ENCODE results near the gene CYSTM1. TPM values are rescaled to one million over a fixed set of nuclear protein-coding genes. Genes with fewer than 3 reads are reported as not detected.

The CYSTM1 gene
- total RNA-seq, 2 experiments from 2014 or later: 10.5 to 12.2 TPM

DNA sequence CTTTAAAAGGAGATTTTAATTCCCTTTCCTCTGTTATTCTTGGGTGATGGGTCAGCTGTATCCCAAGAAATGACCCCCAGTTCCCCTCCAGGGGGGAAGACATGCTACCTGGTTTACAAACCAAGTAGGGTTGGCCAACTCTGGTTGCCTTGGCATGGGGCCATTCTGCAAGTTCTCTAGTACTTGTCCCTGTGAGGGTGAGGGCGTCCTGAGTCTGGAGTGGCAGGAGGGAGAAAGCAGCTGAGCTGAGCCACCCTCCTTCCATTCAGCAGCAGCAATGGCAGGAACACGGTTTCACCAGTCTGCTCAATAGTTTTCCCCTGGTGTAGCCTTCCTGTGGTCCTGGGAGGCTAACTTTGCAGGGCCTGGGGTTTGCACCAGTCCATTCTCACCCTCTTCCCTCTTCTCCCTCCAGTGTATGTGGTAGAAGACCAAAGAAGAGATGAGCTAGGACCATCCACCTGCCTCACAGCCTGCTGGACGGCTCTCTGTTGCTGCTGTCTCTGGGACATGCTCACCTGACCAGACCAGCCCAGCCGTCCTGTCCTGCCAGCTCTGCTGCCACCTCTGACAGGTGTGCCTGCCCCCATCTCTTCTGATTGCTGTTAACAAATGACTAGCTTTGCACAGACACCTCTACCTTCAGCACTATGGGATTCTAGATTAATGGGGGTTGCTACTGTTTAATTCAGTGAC, 68.0 kb downstream of the CYSTM1 start:
- H3K27ac Mint-ChIP-seq: no peak overlapping the region
- no peak for ATAC-seq
- H3K4me1 Mint-ChIP-seq (ENCODE audit: low read depth): peaks cover 29% of the 10 kb centered on the region
- H3K36me3 Mint-ChIP-seq (ENCODE audit: low read depth): peaks cover 12% of the 10 kb centered on the region
- POLR2A ChIA-PET: interaction anchor here (1.1 to 3.9 kb wide), 2 partner anchors 103 to 111 kb away, joined by 3 to 16 read pairs; partner anchors contain the start of gene HBEGF
- CTCF ChIA-PET: interaction anchor here (0.5 to 28.9 kb wide), 14 partner anchors 13 to 392 kb away, joined by 3 to 796 read pairs (median 4); partner anchors contain the start of genes HBEGF, PFDN1 and SLC4A9
- no peak for DNase-seq
- H3K4me3 Mint-ChIP-seq: no peak overlapping the region
- no peaks in the 10 kb centered on the region for H3K27me3 Mint-ChIP-seq (ENCODE audit: low read depth)
- H3K9me3 Mint-ChIP-seq (ENCODE audit: insufficient read depth): no peaks in the 10 kb centered on the region

DNA sequence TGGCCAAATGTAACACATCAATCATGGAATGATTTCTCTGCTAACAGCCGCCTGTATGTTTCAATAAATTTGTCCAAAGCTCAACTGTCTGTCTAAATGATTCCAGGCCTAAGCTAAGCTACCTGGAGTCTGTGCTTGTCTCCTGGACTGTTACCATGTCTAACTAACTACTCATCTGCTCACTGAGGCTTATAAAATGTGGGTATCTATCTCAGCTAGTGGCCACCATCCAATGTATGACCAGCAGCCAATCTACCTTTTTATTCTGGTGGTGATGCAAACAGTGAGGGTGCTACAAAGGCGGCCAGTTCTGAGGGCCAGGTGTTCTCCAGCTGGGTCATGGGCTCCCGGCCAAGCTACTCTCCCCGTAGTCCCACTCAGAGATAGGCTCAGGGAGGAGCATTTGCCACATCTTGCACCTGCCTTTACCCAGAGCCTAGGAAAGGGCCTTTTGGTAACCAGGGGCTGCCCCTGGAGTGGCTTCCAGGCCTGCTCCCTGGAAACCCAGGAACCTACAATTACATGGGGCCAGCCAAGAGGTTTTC, 68.8 kb downstream of the CYSTM1 start:
- Mint-ChIP-seq H3K4me1 (ENCODE audit: low read depth) (peaks cover 32% of the 10 kb centered on the region), H3K27ac (no peak overlapping the region), H3K4me3 (no peak overlapping the region), H3K9me3 (ENCODE audit: insufficient read depth) (no peaks in the 10 kb centered on the region), H3K27me3 (ENCODE audit: low read depth) (no peaks in the 10 kb centered on the region), H3K36me3 (ENCODE audit: low read depth) (peaks cover 15% of the 10 kb centered on the region)
- POLR2A ChIA-PET: interaction anchor here (1.1 to 3.9 kb wide), 3 partner anchors 59 to 110 kb away, joined by 3 to 16 read pairs (median 10); partner anchors contain the start of genes HBEGF and PFDN1
- CTCF ChIA-PET: interaction anchor here (0.7 to 28.9 kb wide), 42 partner anchors 7 to 482 kb away, joined by 3 to 796 read pairs (median 5); partner anchors contain the start of genes ANKHD1, HBEGF, PFDN1 and SLC4A9
- ATAC-seq: no peak
- no peak for DNase-seq

DNA sequence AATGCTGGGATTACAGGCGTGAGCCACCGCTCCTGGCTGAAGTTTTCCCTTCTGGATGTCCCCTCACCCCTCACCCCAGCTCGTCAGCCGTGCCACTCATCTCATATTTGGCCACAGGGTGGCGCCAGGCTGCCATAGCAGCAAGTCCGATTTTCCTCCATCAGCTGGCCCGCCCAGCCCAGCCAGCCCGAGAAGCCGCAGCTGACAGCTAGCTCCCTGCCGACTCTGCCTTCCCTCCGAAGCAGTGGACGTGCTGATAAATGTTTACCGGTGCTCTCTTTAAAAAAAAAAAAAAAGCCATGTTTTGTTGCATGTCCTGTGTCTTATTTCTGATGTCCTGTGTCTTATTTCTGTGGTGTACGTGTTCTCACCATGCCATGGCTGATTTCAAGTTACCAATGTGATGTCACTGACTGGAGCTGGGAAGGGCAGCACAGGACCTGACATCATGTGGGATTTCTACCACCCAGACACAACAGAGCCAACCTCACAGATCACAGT, 69.6 kb downstream of the CYSTM1 start:
- peaks cover 17% of the 10 kb centered on the region for H3K36me3 Mint-ChIP-seq (ENCODE audit: low read depth)

DNA sequence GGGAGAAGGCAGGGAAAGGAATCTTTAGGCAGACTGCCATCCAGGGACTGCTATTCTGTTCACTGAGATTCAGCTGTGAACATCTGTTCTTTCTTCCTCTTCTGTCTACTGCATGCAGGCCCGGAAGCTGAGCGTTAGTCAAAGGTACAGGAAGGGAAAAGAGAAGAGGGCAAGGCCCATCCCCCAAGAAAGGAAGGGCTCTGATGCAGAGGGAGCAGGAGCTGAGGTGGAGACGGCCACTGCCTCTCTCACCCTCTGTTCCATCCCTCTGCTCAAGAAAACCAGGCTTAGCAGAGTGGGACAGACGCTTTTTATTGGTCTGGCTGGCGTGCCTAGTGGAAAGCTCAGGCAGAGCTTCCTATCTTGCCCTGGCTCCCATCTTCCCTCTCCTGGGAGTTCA, 70.4 kb downstream of the CYSTM1 start:
- POLR2A ChIA-PET: interaction anchor here (2.4 to 3.9 kb wide), 2 partner anchors 58 to 101 kb away, joined by 10 to 16 read pairs; partner anchors contain the start of genes HBEGF and PFDN1
- DNase-seq (no peak), ATAC-seq (peak; percentile 27)
- Mint-ChIP-seq H3K4me1 (ENCODE audit: low read depth) (peaks cover 48% of the 10 kb centered on the region), H3K27me3 (ENCODE audit: low read depth) (no peaks in the 10 kb centered on the region), H3K4me3 (peak overlapping the region; percentile 10), H3K36me3 (ENCODE audit: low read depth) (peaks cover 23% of the 10 kb centered on the region), H3K9me3 (ENCODE audit: insufficient read depth) (no peaks in the 10 kb centered on the region), H3K27ac (peak overlapping the region; percentile 89)
- CTCF ChIA-PET: interaction anchor here (0.8 to 28.9 kb wide), 26 partner anchors 8 to 481 kb away, joined by 3 to 796 read pairs (median 6); partner anchors contain the start of genes ANKHD1, HBEGF, IK and NDUFA2

More for the DNA sequence above, 69.6 kb downstream of the CYSTM1 start:
- ATAC-seq (peak; percentile 74), DNase-seq (peak; percentile 89)
- ChIA-PET CTCF (interaction anchor here (0.7 to 28.9 kb wide), 43 partner anchors 8 to 482 kb away, joined by 3 to 796 read pairs (median 4); partner anchors contain the start of genes ANKHD1, HBEGF, IK and NDUFA2), POLR2A (interaction anchor here (1.1 to 3.9 kb wide), 3 partner anchors 58 to 109 kb away, joined by 3 to 16 read pairs (median 10); partner anchors contain the start of genes HBEGF and PFDN1)
- Mint-ChIP-seq H3K4me3 (no peak overlapping the region), H3K27ac (peak overlapping the region; percentile 65), H3K9me3 (ENCODE audit: insufficient read depth) (no peaks in the 10 kb centered on the region), H3K4me1 (ENCODE audit: low read depth) (peaks cover 40% of the 10 kb centered on the region), H3K27me3 (ENCODE audit: low read depth) (no peaks in the 10 kb centered on the region)

DNA sequence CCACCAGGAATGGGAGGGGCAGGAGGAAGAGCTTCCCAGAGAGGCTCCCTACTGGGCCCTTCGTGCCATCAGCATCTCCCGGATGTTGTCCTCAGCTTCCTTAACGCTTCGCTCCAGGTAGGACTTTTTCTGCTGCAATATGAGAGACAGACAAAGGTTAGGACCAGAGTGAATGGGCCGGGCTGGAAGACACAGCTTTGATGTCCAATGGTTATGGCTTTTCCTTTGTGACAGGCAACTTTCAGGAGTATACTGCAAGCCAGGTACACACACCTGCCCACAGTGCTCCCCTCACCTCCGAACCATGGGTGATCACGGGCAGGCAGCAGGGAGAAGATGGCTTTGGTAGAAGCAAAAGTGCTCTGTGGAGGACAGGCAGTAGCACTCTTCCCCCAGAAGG, 70.9 kb downstream of the CYSTM1 start:
- no peak for DNase-seq
- peaks cover 27% of the 10 kb centered on the region for H3K36me3 Mint-ChIP-seq (ENCODE audit: low read depth)
- ChIA-PET POLR2A (interaction anchor here (2.4 to 3.9 kb wide), 2 partner anchors 57 to 100 kb away, joined by 10 to 16 read pairs; partner anchors contain the start of genes HBEGF and PFDN1), CTCF (interaction anchor here (0.7 to 28.9 kb wide), 11 partner anchors 7 to 402 kb away, joined by 3 to 796 read pairs (median 10); partner anchors contain the start of genes HBEGF, IK, NDUFA2 and SLC4A9)
- no peaks in the 10 kb centered on the region for H3K27me3 Mint-ChIP-seq (ENCODE audit: low read depth)
- ATAC-seq: no peak
- H3K9me3 Mint-ChIP-seq (ENCODE audit: insufficient read depth): no peaks in the 10 kb centered on the region
- no peak overlapping the region for H3K4me3 Mint-ChIP-seq
- H3K4me1 Mint-ChIP-seq (ENCODE audit: low read depth): peaks cover 53% of the 10 kb centered on the region
- peak overlapping the region; percentile 89 for H3K27ac Mint-ChIP-seq

DNA sequence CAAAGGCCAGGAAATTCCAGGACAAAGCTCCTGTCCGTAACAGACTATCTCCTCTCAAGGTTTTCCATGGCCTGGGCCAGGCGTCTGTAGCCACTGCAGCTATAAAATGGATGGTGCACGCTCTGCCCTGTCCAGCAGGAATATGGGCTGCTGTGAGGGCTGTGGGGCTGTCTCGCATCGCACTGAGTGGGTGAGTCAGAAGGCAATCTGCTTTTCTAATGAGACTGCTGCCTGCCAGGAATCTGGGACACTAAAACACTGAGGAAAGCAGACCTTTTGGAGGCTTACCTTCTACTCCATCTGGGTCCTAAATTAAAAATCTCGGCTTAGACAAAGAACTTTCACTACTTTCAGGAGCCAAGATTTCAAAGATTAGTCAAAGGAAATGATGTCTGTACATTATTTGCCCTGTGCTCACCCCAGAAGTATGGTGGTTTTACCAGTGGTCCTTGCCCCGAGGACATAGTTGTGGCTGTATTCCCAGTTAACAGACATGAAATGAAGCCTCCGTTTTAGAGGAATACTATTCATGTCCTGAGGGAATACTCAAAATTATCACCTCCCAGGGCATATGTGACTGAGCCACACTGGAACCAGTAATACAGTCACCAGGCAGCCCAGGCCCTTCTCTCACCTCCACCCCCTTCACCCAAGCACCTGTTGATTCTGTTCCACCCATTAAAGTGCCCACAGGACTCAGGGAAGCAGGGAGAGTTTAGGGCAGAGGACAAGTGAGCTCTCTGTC, 71.6 kb downstream of the CYSTM1 start:
- peaks cover 58% of the 10 kb centered on the region for H3K4me1 Mint-ChIP-seq (ENCODE audit: low read depth)
- POLR2A ChIA-PET: interaction anchor here (2.4 to 3.9 kb wide), 2 partner anchors 56 to 99 kb away, joined by 10 to 16 read pairs; partner anchors contain the start of genes HBEGF and PFDN1
- H3K27ac Mint-ChIP-seq: peak overlapping the region; percentile 60

DNA sequence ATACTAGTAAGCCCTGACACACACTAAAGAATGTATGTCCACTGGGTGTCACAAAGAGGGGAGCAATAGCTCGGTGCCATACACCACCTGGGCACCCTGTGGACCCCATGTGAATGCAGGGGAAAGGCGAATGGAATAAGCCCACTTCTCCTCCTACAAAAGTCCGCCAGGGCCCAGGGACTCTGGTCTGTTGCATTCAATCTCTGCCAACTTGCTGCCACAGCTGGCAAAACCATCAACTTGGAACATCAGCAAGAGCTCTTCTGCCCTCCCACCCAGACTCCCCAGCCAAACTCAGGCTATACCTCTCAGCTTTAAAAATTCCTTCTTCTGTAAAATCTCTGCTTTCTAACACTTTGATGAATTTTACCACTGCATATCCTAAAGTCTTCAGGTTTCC, 73.4 kb downstream of the CYSTM1 start:
- no peak for ATAC-seq
- no peaks in the 10 kb centered on the region for H3K27me3 Mint-ChIP-seq (ENCODE audit: low read depth)
- H3K4me3 Mint-ChIP-seq: no peak overlapping the region
- no peak overlapping the region for H3K27ac Mint-ChIP-seq
- H3K36me3 Mint-ChIP-seq (ENCODE audit: low read depth): peaks cover 33% of the 10 kb centered on the region
- POLR2A ChIA-PET: no interaction called here
- CTCF ChIA-PET: interaction anchor here (1.0 to 28.9 kb wide), 2 partner anchors 101 to 124 kb away, joined by 3 to 796 read pairs; partner anchors contain the start of gene HBEGF
- H3K9me3 Mint-ChIP-seq (ENCODE audit: insufficient read depth): no peaks in the 10 kb centered on the region
- peaks cover 77% of the 10 kb centered on the region for H3K4me1 Mint-ChIP-seq (ENCODE audit: low read depth)
- no peak for DNase-seq

More for the DNA sequence above, 71.6 kb downstream of the CYSTM1 start:
- Mint-ChIP-seq H3K4me3 (no peak overlapping the region), H3K9me3 (ENCODE audit: insufficient read depth) (no peaks in the 10 kb centered on the region), H3K36me3 (ENCODE audit: low read depth) (peaks cover 29% of the 10 kb centered on the region), H3K27me3 (ENCODE audit: low read depth) (no peaks in the 10 kb centered on the region)
- ATAC-seq (no peak), DNase-seq (no peak)
- CTCF ChIA-PET: interaction anchor here (0.7 to 28.9 kb wide), 10 partner anchors 10 to 117 kb away, joined by 3 to 796 read pairs (median 8); partner anchors contain the start of genes HBEGF and SLC4A9

DNA sequence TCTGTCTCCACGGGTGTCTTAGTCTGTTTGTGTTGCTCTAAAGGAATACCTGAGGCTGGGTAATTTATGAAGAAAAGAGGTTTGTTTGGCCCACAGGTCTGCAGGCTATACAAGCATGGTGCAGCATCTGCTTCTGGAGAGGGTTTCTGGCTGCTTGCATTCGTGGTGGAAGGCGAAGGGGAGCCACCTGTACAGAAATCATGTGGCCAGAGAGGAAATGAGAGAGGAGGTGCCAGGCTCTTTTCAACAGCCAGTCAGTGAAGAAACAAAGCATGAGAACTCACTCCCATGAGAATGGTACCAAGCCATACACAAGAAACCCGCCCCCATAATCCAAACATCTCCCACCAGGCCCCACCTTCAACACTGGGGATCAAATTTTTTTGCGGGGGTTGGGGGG, 74.5 kb downstream of the CYSTM1 start:
- no peak overlapping the region for H3K4me3 Mint-ChIP-seq
- CTCF ChIA-PET: interaction anchor here (4.3 to 28.9 kb wide), 2 partner anchors 10 to 100 kb away, joined by 15 to 796 read pairs; partner anchors contain the start of gene HBEGF
- peaks cover 76% of the 10 kb centered on the region for H3K4me1 Mint-ChIP-seq (ENCODE audit: low read depth)

DNA sequence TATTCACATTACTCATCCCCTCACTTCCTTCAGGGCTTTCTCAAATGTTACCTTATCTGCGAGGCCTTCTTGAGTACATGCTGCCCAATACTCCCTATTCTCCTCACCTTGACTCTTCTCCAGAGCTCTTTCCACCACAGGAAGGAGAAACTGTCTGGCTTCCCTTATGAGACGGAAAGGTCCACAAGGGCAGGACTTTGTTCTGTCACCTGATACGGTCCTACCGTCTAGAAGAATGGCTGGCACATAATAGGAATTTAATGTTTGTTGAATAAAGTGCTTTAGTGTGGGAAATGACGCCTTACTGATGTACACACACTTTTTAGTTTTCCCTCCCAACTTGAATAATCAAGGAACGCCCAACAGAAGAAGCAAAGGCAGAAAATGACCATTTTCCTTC, 75.4 kb downstream of the CYSTM1 start:
- peak overlapping the region; percentile 33 for H3K27ac Mint-ChIP-seq
- POLR2A ChIA-PET: interaction anchor here (1.2 kb wide), 1 partner anchor 53 kb away, joined by 4 read pairs; the partner anchor contains the start of gene PFDN1

More for the DNA sequence above, 74.5 kb downstream of the CYSTM1 start:
- Mint-ChIP-seq H3K36me3 (ENCODE audit: low read depth) (peaks cover 31% of the 10 kb centered on the region), H3K27ac (peak overlapping the region; percentile 62), H3K27me3 (ENCODE audit: low read depth) (no peaks in the 10 kb centered on the region), H3K9me3 (ENCODE audit: insufficient read depth) (no peaks in the 10 kb centered on the region)
- ATAC-seq: no peak
- POLR2A ChIA-PET: interaction anchor here (1.2 kb wide), 1 partner anchor 54 kb away, joined by 4 read pairs; the partner anchor contains the start of gene PFDN1
- DNase-seq: no peak

DNA sequence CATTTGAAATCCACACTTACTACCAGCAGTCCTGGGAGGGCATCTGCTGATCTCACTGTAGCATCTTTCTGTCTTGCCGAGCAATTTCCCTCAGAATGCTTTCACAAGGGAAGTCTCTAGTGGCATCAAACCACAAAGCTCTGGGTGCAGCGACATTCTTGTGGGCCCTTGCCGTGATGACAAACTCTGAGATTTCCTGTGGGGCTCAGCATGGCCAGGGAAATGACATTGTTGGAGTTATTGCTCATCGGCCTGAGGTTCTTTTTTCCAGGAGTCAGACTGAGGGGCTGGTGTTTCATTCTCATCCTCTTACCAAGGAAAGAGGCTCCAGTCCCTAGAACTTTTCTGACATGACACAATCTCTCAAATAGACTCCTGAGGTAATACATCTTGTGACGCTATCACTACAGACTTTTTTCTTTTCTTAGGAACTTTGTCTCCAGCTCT, 76.6 kb downstream of the CYSTM1 start:
- ATAC-seq (peak; percentile 93), DNase-seq (peak; percentile 81)
- H3K9me3 Mint-ChIP-seq (ENCODE audit: insufficient read depth): no peaks in the 10 kb centered on the region
- H3K36me3 Mint-ChIP-seq (ENCODE audit: low read depth): peaks cover 22% of the 10 kb centered on the region
- ChIA-PET CTCF (interaction anchor here (0.7 to 28.9 kb wide), 5 partner anchors 10 to 112 kb away, joined by 3 to 796 read pairs (median 6); partner anchors contain the start of gene HBEGF), POLR2A (interaction anchor here (1.1 kb wide), 1 partner anchor 94 kb away, joined by 3 read pairs; the partner anchor contains the start of gene HBEGF)
- H3K4me1 Mint-ChIP-seq (ENCODE audit: low read depth): peaks cover 56% of the 10 kb centered on the region
- H3K4me3 Mint-ChIP-seq: peak overlapping the region; percentile 42
- H3K27ac Mint-ChIP-seq: peak overlapping the region; percentile 63
- H3K27me3 Mint-ChIP-seq (ENCODE audit: low read depth): no peaks in the 10 kb centered on the region

More for the DNA sequence above, 75.4 kb downstream of the CYSTM1 start:
- ATAC-seq: no peak
- Mint-ChIP-seq H3K36me3 (ENCODE audit: low read depth) (peaks cover 24% of the 10 kb centered on the region), H3K4me3 (no peak overlapping the region), H3K27me3 (ENCODE audit: low read depth) (no peaks in the 10 kb centered on the region), H3K4me1 (ENCODE audit: low read depth) (peaks cover 68% of the 10 kb centered on the region), H3K9me3 (ENCODE audit: insufficient read depth) (no peaks in the 10 kb centered on the region)
- DNase-seq: no peak
- CTCF ChIA-PET: interaction anchor here (4.3 to 28.9 kb wide), 2 partner anchors 10 to 99 kb away, joined by 15 to 796 read pairs; partner anchors contain the start of gene HBEGF
